Ectodermal cell (in vitro differentiated cells): Measurements from ENCODE around the gene TM4SF4.

Experiments used
- H3K27ac ChIP-seq: 2 replicates; pipeline ENCODE4 v1.7.0; 2013; ENCODE audit warnings: mild to moderate bottlenecking, low read depth, low read length; ENCODE audit not compliant: insufficient read depth, poor library complexity, severe bottlenecking
- H3K27me3 ChIP-seq: 2 replicates; pipeline ENCODE4 v1.7.0; 2013; ENCODE audit warnings: mild to moderate bottlenecking, low read length; ENCODE audit not compliant: insufficient read depth, control insufficient read depth, poor library complexity, severe bottlenecking
- H3K36me3 ChIP-seq: one replicate; pipeline ENCODE4 v1.7.0; 2013; ENCODE audit warnings: low read length; ENCODE audit not compliant: control insufficient read depth, insufficient read depth
- H3K4me1 ChIP-seq: one replicate; pipeline ENCODE4 v1.7.0; 2013; ENCODE audit warnings: low read length; ENCODE audit not compliant: control insufficient read depth, insufficient read depth
- H3K4me3 ChIP-seq: 2 replicates; pipeline ENCODE4 v1.7.0; 2013; ENCODE audit warnings: low read depth, low read length, control low read depth; ENCODE audit not compliant: insufficient read depth
- H3K9me3 ChIP-seq: 2 replicates; pipeline ENCODE4 v1.7.0; 2013; ENCODE audit warnings: mild to moderate bottlenecking, low read length, moderate library complexity; ENCODE audit not compliant: control insufficient read depth
- WGBS, 2 experiments: methylation state at CpG; one replicate each; pipeline ENCODE4 v1.1.7; 2013; ENCODE audit warnings: missing lambda C conversion rate in 2 of 2; 5-methylcytosine and 5-hydroxymethylcytosine counted together

Gene TM4SF4

DNA sequence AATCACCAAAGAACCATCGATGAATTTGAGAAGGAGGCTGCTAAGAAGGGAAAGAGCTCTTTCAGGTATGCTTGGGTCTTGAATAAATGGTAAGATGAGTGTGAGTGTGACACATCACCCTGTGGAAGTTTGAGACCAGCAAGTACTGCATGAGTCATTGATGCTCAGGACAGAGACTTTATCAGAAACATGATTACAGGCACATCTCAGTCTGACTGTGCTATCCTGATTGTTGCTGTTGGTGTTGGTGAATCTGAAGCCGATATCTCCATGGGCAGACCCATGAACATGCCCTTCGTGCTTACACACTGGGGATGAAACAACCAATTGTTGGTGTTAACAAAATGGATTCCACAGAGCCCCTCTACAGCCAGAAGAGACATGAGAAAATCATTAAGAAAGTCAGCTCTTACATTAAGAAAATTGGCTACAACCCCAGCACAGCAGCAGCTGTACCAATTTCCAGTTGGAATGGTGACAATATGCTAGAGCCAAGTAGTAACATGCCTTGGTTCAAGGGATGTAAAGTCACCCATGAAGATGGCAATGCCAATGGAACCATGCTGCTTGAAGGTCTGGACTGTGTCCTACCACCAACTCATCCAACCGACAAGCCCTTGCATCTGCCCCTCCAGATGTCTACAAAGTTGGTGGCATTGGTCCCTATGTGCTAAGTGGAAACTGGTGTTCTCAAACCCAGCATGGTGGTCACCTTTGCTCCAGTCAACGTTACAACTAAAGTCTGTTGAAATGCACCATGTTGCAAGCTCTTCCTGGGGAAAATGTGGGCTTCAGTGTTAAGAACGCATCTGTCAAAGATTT is 20.5 kb downstream of the TM4SF4 start:
- Histone ChIP-seq H3K9me3 (no peaks in the 10 kb centered on the region), H3K27me3 (no peaks in the 10 kb centered on the region), H3K36me3 (no peaks in the 10 kb centered on the region), H3K4me1 (no peaks in the 10 kb centered on the region), H3K27ac (no peak overlapping the region), H3K4me3 (no peak overlapping the region)
- 90 to 97% methylated on average over 6 of the region's 6 CpGs for WGBS, 2 experiments

DNA sequence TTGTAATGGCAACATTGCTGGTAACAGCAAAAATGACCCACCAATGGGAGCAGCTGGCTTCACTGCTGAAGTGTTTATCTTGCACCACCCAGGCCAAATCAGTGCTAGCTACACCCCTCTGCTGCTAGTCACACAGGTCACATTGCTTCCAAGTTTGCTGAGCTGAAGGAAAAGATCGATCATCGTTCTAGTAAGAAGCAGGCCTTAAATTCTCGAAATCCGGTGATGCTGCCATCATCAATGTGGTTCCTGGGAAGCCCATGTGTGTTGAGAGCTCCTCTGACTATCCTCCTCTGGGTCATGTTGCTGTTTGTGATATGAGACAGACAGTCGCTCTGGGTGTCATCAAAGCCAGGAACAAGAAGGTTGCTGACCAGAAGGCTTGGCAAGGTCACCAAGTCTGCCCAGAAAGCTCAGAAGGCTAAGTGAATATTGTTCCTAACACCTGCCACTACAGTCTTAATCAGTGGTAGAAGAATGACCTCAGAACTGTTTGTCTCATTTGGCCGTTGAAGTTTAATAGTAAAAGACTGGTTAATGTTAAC is 21.2 kb downstream of the TM4SF4 start:
- Histone ChIP-seq H3K36me3 (no peaks in the 10 kb centered on the region), H3K4me3 (no peak overlapping the region), H3K9me3 (no peaks in the 10 kb centered on the region), H3K4me1 (no peaks in the 10 kb centered on the region), H3K27me3 (no peaks in the 10 kb centered on the region), H3K27ac (no peak overlapping the region)
- WGBS, 2 experiments, result 94 to 95% methylated on average over 6 of the region's 6 CpGs

DNA sequence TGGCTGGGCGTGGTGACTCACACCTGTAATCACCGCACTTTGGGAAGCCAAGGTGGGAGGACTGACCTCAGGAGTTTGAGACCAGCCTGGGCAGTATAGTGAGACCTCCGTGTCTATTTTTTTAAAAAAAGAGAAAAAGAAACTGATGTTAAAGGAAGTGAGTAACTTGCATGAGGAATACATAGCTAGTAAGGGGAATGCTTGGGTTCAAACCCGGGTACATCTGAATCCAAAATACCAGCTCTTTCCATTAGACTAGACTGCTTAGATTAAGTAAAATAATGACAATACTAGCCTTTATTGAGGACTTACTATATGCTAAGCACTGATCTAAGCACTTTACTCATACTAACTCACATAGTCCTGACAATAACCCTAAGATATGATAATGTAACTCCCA is 22.4 kb downstream of the TM4SF4 start:
- Histone ChIP-seq H3K27ac (no peak overlapping the region), H3K27me3 (no peaks in the 10 kb centered on the region), H3K9me3 (no peaks in the 10 kb centered on the region), H3K4me1 (no peaks in the 10 kb centered on the region), H3K4me3 (no peak overlapping the region), H3K36me3 (no peaks in the 10 kb centered on the region)
- 91 to 93% methylated on average over 4 of the region's 4 CpGs for WGBS, 2 experiments

DNA sequence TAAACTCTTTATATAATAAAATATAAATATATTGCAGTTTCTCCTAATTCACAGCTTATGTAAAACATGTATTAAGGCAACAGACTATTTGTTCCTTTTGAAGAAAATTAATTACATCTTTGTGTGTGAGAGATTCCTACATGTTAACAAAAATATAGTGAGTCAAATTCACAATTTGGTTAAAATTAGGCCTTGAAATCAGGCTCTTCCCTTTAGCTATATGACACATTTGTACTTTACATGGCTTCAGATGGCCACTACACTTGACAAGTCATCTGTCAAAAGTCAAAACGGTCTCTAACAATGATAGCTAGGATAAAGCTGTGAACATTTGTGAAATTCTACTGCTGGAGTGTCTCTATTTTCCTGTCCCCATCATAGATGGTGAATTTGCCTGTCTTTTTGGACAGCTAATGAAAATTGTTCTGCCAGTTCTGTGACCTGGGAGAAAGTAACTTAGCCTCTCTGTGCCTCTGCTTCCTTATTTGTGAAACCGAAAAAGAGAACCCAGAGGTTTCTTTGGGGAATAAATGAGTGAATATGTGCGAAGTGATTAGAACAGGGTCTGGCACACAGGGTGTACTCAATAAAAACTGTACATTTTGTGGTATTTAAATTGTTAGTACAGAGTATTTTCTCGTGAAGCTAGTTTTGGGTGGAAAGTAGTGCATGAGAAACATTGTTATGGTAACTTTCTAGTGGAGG is 23.6 kb downstream of the TM4SF4 start:
- 71 to 72% methylated on average over 4 of the region's 4 CpGs for WGBS, 2 experiments
- Histone ChIP-seq H3K27me3 (no peaks in the 10 kb centered on the region), H3K27ac (no peak overlapping the region), H3K4me3 (no peak overlapping the region), H3K4me1 (no peaks in the 10 kb centered on the region), H3K9me3 (no peaks in the 10 kb centered on the region), H3K36me3 (no peaks in the 10 kb centered on the region)

DNA sequence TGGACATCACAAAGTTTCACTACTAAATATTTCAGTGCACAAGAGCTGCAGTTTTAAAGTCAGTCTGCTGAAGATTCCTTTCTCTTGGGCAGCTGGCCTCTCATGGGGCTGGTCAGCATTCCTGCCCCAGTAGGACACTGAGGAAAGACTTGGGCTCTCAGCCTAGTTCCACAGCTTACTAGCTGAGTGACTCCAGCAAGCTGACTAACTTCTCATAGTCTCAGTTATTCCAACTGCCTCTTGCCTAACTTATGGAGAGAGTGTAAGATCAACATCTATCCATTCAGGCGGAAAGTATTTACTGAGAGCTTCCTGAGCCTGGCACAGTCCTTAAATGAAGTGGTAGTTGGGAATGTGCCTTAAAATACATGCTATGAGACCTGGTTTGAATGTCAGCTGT is 27.0 kb downstream of the TM4SF4 start:
- no peaks in the 10 kb centered on the region for H3K9me3 ChIP-seq
- H3K27me3 ChIP-seq, result no peaks in the 10 kb centered on the region
- H3K4me3 ChIP-seq, result no peak overlapping the region
- WGBS, 2 experiments, result 93 to 97% methylated on average over 1 of the region's 1 CpG
- H3K36me3 ChIP-seq, result no peaks in the 10 kb centered on the region
- H3K4me1 ChIP-seq, result no peaks in the 10 kb centered on the region
- H3K27ac ChIP-seq, result no peak overlapping the region

DNA sequence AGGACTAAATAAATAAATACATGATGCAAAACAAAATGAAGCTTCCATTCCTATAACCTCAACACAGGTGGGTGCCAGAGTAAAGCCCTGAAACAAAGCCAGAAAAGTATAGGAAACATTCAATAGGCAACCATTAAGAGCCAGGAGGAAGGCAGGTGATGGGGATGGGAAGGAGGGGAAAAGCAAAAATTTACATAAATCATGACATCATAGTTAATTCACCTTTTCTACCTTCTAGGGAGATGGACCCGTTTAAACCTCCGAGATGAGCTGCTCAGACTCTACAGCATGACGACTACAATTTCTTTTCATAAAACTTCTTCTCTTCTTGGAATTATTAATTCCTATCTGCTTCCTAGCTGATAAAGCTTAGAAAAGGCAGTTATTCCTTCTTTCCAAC is 27.9 kb downstream of the TM4SF4 start:
- H3K36me3 ChIP-seq, result no peaks in the 10 kb centered on the region
- 81 to 87% methylated on average over 3 of the region's 3 CpGs for WGBS, 2 experiments

DNA sequence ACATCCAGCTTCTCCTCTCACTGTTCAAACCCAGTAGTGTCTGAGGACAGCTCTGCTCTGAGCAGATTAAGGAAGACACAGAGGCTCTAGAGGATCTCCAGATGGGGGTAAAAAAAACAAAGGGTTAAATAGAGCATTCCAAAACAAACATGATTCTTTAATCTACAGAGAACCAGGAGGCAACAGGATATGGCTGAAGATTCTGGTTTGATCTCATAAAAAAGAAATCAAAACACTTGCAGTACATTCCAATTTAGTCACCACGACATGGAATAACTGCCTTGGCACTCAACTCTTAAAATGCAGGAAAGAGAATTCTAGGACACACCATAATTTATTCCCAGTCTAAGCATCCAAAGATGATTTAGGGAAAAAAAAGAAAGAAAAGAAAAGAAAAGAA is 32.0 kb downstream of the TM4SF4 start:
- 82 to 100% methylated on average over 1 of the region's 1 CpG for WGBS, 2 experiments
- no peaks in the 10 kb centered on the region for H3K27me3 ChIP-seq
- no peak overlapping the region for H3K27ac ChIP-seq
- H3K4me1 ChIP-seq, result no peaks in the 10 kb centered on the region
- H3K4me3 ChIP-seq, result no peak overlapping the region
- H3K36me3 ChIP-seq, result no peaks in the 10 kb centered on the region
- H3K9me3 ChIP-seq, result no peaks in the 10 kb centered on the region

More for the DNA sequence above, 27.9 kb downstream of the TM4SF4 start:
- Histone ChIP-seq H3K27me3 (no peaks in the 10 kb centered on the region), H3K4me1 (no peaks in the 10 kb centered on the region), H3K27ac (no peak overlapping the region), H3K4me3 (no peak overlapping the region), H3K9me3 (no peaks in the 10 kb centered on the region)

DNA sequence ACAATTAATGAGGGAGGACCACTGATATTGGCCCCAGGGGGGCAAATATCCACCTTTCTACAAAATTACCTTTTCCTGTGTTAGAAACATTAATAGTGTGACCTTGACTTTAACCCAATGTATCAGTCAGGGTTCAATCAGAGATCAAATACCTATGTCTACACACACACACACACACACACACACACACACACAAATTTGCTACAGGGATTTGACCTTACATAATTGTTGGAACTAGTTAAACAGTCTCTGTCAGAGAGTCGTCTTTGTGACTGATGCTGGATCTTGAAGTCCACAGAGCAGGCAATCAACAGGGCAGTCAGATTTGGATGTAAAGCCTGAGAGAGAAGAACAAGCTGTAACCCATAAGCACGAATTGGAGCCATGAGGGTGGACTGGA is 32.5 kb downstream of the TM4SF4 start:
- 90 to 92% methylated on average over 2 of the region's 2 CpGs for WGBS, 2 experiments
- Histone ChIP-seq H3K36me3 (no peaks in the 10 kb centered on the region), H3K4me3 (no peak overlapping the region), H3K27me3 (no peaks in the 10 kb centered on the region), H3K9me3 (no peaks in the 10 kb centered on the region), H3K27ac (no peak overlapping the region), H3K4me1 (no peaks in the 10 kb centered on the region)

DNA sequence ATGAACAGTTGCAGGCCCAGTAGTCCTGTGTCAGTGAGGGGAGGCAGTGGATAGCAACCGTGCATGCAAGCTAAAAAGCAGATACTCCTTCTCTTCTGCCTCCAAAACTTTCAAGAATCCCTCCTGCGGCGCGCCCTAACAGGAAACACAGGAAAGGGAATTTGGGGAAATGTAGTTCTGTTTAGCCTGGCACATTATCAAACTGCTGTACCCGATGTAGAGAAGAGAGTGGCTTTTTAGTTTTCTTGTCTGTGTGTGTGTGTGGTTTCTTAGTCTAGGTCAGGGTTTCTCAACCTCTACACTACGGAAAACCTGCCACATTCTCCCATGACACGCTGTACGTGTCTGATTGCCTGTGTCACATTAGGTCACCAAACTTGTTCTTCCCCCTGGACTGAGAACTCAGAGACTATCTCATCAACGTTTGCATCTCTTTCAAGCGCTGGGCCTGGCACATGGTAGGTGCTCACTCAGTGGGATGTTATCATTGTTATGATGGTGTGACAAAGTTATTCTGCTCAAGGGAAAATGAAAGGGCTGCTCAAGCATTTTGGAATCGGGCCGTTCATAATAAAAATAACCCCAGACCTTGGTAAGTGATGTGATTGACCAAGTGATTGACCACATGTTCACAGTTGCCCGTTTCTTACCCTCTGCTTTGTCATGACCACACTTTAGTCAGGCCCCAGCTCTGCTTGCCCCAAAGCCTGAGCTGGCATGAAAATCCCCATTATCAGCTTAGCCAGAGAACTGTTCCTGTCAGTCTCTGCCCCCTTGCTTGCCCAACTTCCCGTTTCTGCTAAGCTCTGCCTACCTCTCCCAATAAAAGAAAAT is 33.2 kb downstream of the TM4SF4 start:
- Histone ChIP-seq H3K9me3 (no peaks in the 10 kb centered on the region), H3K27ac (no peak overlapping the region), H3K27me3 (no peaks in the 10 kb centered on the region), H3K4me1 (no peaks in the 10 kb centered on the region), H3K36me3 (no peaks in the 10 kb centered on the region), H3K4me3 (no peak overlapping the region)
- WGBS, 2 experiments, result 83 to 90% methylated on average over 14 of the region's 14 CpGs

DNA sequence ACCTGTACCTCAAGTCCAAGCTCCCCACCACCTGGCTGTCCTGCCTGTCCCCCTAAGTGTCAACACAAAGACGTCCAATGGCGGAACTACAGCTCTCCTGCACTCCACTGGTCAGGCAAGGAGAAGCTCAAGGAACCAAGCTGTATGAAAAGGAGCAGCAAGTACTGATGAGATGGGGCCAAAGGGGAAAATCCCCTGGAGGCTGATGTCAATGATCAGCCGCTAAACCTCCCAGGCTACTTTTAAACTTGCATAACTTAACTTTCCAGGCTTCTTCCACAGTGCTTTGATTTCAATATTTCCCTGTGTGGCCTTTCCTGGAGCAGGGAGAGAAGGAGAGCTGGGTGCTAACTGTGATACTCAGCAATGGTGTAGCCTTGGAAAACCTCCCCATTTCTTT is 35.0 kb downstream of the TM4SF4 start:
- H3K27ac ChIP-seq, result no peak overlapping the region
- no peaks in the 10 kb centered on the region for H3K36me3 ChIP-seq
- WGBS, 2 experiments, result 88 to 93% methylated on average over 3 of the region's 3 CpGs

More for the DNA sequence above, 35.0 kb downstream of the TM4SF4 start:
- Histone ChIP-seq H3K4me1 (no peaks in the 10 kb centered on the region), H3K4me3 (no peak overlapping the region), H3K9me3 (no peaks in the 10 kb centered on the region), H3K27me3 (no peaks in the 10 kb centered on the region)
